Measurements from ENCODE around the gene ADAM12.
A peak's percentile ranks its signal among the peaks of the same experiment; 100 is the strongest.

Gene ADAM12

GRCh38 chr10:126133906-126134656, 254.2 kb downstream of the ADAM12 start:
- peak; percentile 87 for DNase-seq

GRCh38 chr10:126133082-126133620, 255.1 kb downstream of the ADAM12 start:
- no peak for DNase-seq

- DNase-seq: no peak
Observed at GRCh38 chr10:126131341-126131740, 256.9 kb downstream of the ADAM12 start.

GRCh38 chr10:126130271-126130710, 258.0 kb downstream of the ADAM12 start:
- DNase-seq: peak; percentile 80

GRCh38 chr10:126129026-126129425, 259.3 kb downstream of the ADAM12 start:
- DNase-seq: no peak

- no peak for DNase-seq
Observed at GRCh38 chr10:126128581-126128980, 259.7 kb downstream of the ADAM12 start.

GRCh38 chr10:126127481-126128029, 260.7 kb downstream of the ADAM12 start:
- no peak for DNase-seq

GRCh38 chr10:126126866-126127265, 261.4 kb downstream of the ADAM12 start:
- no peak for DNase-seq

GRCh38 chr10:126126023-126126422, 262.3 kb downstream of the ADAM12 start:
- DNase-seq: no peak

- DNase-seq: no peak
Observed at GRCh38 chr10:126124668-126125349, 263.5 kb downstream of the ADAM12 start.

GRCh38 chr10:126124046-126124445, 264.2 kb downstream of the ADAM12 start:
- DNase-seq: no peak

GRCh38 chr10:126123466-126123865, 264.8 kb downstream of the ADAM12 start:
- DNase-seq: no peak

GRCh38 chr10:126122881-126123280, 265.4 kb downstream of the ADAM12 start:
- no peak for DNase-seq

GRCh38 chr10:126119599-126119998, 268.7 kb downstream of the ADAM12 start:
- no peak for DNase-seq

GRCh38 chr10:126118476-126118875, 269.8 kb downstream of the ADAM12 start:
- DNase-seq: no peak

- no peak for DNase-seq
Observed at GRCh38 chr10:126117196-126117595, 271.1 kb downstream of the ADAM12 start.

GRCh38 chr10:126115886-126116285, 272.4 kb downstream of the ADAM12 start:
- DNase-seq: no peak

- DNase-seq: no peak
Observed at GRCh38 chr10:126114884-126115555, 273.3 kb downstream of the ADAM12 start.

GRCh38 chr10:126111516-126111915, 276.8 kb downstream of the ADAM12 start:
- no peak for DNase-seq

GRCh38 chr10:126110489-126111180, 277.6 kb downstream of the ADAM12 start:
- peak; percentile 70 for DNase-seq

- no peak for DNase-seq
Observed at GRCh38 chr10:126109893-126110292, 278.4 kb downstream of the ADAM12 start.

GRCh38 chr10:126108693-126109092, 279.6 kb downstream of the ADAM12 start:
- no peak for DNase-seq

GRCh38 chr10:126104767-126105166, 283.5 kb downstream of the ADAM12 start:
- DNase-seq: no peak
